ENCODE data around the gene DLST.

The DLST gene

GRCh38 chr14:74950795-74951442, 69.2 kb downstream of the DLST start:
- H3K4me2 ChIP-seq (ENCODE audit: low read length) = no peak overlapping the region
- no peaks in the 10 kb centered on the region for H3K9me2 ChIP-seq (ENCODE audit: low read depth, low read length)
- H3K27ac ChIP-seq (ENCODE audit: low read depth, low read length, poor library complexity, severe bottlenecking) = no peak overlapping the region
- no peaks in the 10 kb centered on the region for H3K79me2 ChIP-seq (ENCODE audit: insufficient read depth, low read length)
- H3K36me3 ChIP-seq (ENCODE audit: insufficient read depth, low read length) = no peaks in the 10 kb centered on the region
- no peaks in the 10 kb centered on the region for H3F3A ChIP-seq (ENCODE audit: insufficient read depth, low read length)
- TF ChIP-seq EZH2 (IDR thresholded peaks at IDR 0.05; ENCODE audit: borderline replicate concordance, low read length) = no peak
- H3K9ac ChIP-seq (ENCODE audit: low read length) = no peak overlapping the region
- H3K27me3 ChIP-seq (ENCODE audit: insufficient read depth, low read length) = no peaks in the 10 kb centered on the region
- peaks cover 7% of the 10 kb centered on the region for H3K4me1 ChIP-seq (ENCODE audit: insufficient read depth, low read length, severe bottlenecking)
- H2AFZ ChIP-seq (ENCODE audit: low read length) = no peak overlapping the region
- no peak overlapping the region for H3K4me3 ChIP-seq (ENCODE audit: low read depth, low read length, poor library complexity, severe bottlenecking)
- no peaks in the 10 kb centered on the region for H3K9me3 ChIP-seq (ENCODE audit: low read length)
- no peaks in the 10 kb centered on the region for H4K20me1 ChIP-seq (ENCODE audit: insufficient read depth, low read length)

GRCh38 chr14:74951443-74952179, 69.9 kb downstream of the DLST start:
- no peak overlapping the region for H3K9ac ChIP-seq (ENCODE audit: low read length)
- peaks cover under 1% of the 10 kb centered on the region for H3K4me1 ChIP-seq (ENCODE audit: insufficient read depth, low read length, severe bottlenecking)

GRCh38 chr14:74952180-74952665, 70.5 kb downstream of the DLST start:
- Histone ChIP-seq H3F3A (ENCODE audit: insufficient read depth, low read length) (no peaks in the 10 kb centered on the region), H3K4me1 (ENCODE audit: insufficient read depth, low read length, severe bottlenecking) (no peaks in the 10 kb centered on the region), H2AFZ (ENCODE audit: low read length) (no peak overlapping the region), H3K27ac (ENCODE audit: low read depth, low read length, poor library complexity, severe bottlenecking) (no peak overlapping the region), H3K36me3 (ENCODE audit: insufficient read depth, low read length) (no peaks in the 10 kb centered on the region), H3K27me3 (ENCODE audit: insufficient read depth, low read length) (no peaks in the 10 kb centered on the region), H3K4me2 (ENCODE audit: low read length) (no peak overlapping the region), H3K9ac (ENCODE audit: low read length) (no peak overlapping the region), H3K9me3 (ENCODE audit: low read length) (no peaks in the 10 kb centered on the region), H4K20me1 (ENCODE audit: insufficient read depth, low read length) (no peaks in the 10 kb centered on the region), H3K9me2 (ENCODE audit: low read depth, low read length) (no peaks in the 10 kb centered on the region), H3K79me2 (ENCODE audit: insufficient read depth, low read length) (no peaks in the 10 kb centered on the region), H3K4me3 (ENCODE audit: low read depth, low read length, poor library complexity, severe bottlenecking) (no peak overlapping the region)
- no peak for TF ChIP-seq CTCF (IDR thresholded peaks at IDR 0.05; ENCODE audit: low read length)
- no peak for TF ChIP-seq EZH2 (IDR thresholded peaks at IDR 0.05; ENCODE audit: borderline replicate concordance, low read length)

More at GRCh38 chr14:74951443-74952179, 69.9 kb downstream of the DLST start:
- H3K79me2 ChIP-seq (ENCODE audit: insufficient read depth, low read length) = no peaks in the 10 kb centered on the region
- no peaks in the 10 kb centered on the region for H3K27me3 ChIP-seq (ENCODE audit: insufficient read depth, low read length)
- no peaks in the 10 kb centered on the region for H3K9me3 ChIP-seq (ENCODE audit: low read length)
- no peak overlapping the region for H3K4me3 ChIP-seq (ENCODE audit: low read depth, low read length, poor library complexity, severe bottlenecking)
- no peaks in the 10 kb centered on the region for H4K20me1 ChIP-seq (ENCODE audit: insufficient read depth, low read length)
- H3K36me3 ChIP-seq (ENCODE audit: insufficient read depth, low read length) = no peaks in the 10 kb centered on the region
- H3K4me2 ChIP-seq (ENCODE audit: low read length) = no peak overlapping the region
- no peak for TF ChIP-seq EZH2 (IDR thresholded peaks at IDR 0.05; ENCODE audit: borderline replicate concordance, low read length)
- TF ChIP-seq CTCF (IDR thresholded peaks at IDR 0.05; ENCODE audit: low read length) = no peak
- no peak overlapping the region for H3K27ac ChIP-seq (ENCODE audit: low read depth, low read length, poor library complexity, severe bottlenecking)
- H3F3A ChIP-seq (ENCODE audit: insufficient read depth, low read length) = no peaks in the 10 kb centered on the region
- no peaks in the 10 kb centered on the region for H3K9me2 ChIP-seq (ENCODE audit: low read depth, low read length)
- H2AFZ ChIP-seq (ENCODE audit: low read length) = no peak overlapping the region

All from OCI-LY1 (cell line).